HepG2 (cell line): ENCODE measurements around the gene WDR11. TPM values are rescaled to one million over a fixed set of nuclear protein-coding genes. Genes with fewer than 3 reads are reported as not detected.

Experiments
- AHDC1 ChIP-seq: sonication (generic); formaldehyde crosslinking; IDR thresholded peaks from 2 replicates; pipeline ENCODE4 v1.5.1; 2020; ENCODE audit warnings: mild to moderate bottlenecking, missing genetic modification reagents, borderline replicate concordance
- CENPT ChIP-seq: sonication (generic); formaldehyde crosslinking; IDR thresholded peaks from 2 replicates; pipeline ENCODE4 v1.8.0; 2022; ENCODE audit warnings: low read depth, mild to moderate bottlenecking, moderate library complexity, missing genetic modification reagents
- FOXP4 ChIP-seq: sonication (generic); formaldehyde crosslinking; IDR thresholded peaks from 2 replicates; pipeline ENCODE4 v1.4.0; 2020; ENCODE audit warnings: missing genetic modification reagents
- MATR3 ChIP-seq: sonication (generic); formaldehyde crosslinking; IDR thresholded peaks from 2 replicates; pipeline ENCODE4 v1.4.0; 2020; ENCODE audit warnings: missing genetic modification reagents
- TOE1 ChIP-seq: sonication (generic); formaldehyde crosslinking; IDR thresholded peaks from 2 replicates; pipeline ENCODE4 v1.4.0; 2020; ENCODE audit warnings: mild to moderate bottlenecking, missing genetic modification reagents
- YEATS4 ChIP-seq: sonication (generic); formaldehyde crosslinking; IDR thresholded peaks from 2 replicates; pipeline ENCODE4 v1.4.0; 2020; ENCODE audit warnings: missing genetic modification reagents, borderline replicate concordance
- ZBTB7A ChIP-seq: sonication (generic); formaldehyde crosslinking; IDR thresholded peaks from 2 replicates; pipeline ENCODE4 v1.8.0; 2022; ENCODE audit warnings: mild to moderate bottlenecking, missing genetic modification reagents
- ZFP41 ChIP-seq: sonication (generic); formaldehyde crosslinking; IDR thresholded peaks from 2 replicates; pipeline ENCODE4 v1.4.0; 2020; ENCODE audit warnings: mild to moderate bottlenecking, missing genetic modification reagents, borderline replicate concordance
- ZNF292 ChIP-seq: sonication (generic); formaldehyde crosslinking; IDR thresholded peaks from 2 replicates; pipeline ENCODE4 v1.8.1; 2022; ENCODE audit warnings: mild to moderate bottlenecking, low read depth, missing genetic modification reagents, borderline replicate concordance
- ZNF329 ChIP-seq: sonication (generic); formaldehyde crosslinking; IDR thresholded peaks from 2 replicates; pipeline ENCODE4 v1.9.0; 2021; ENCODE audit warnings: low read depth, mild to moderate bottlenecking, missing genetic modification reagents
- ZNF431 ChIP-seq: sonication (generic); formaldehyde crosslinking; IDR thresholded peaks from 2 replicates; pipeline ENCODE4 v1.9.0; 2022; ENCODE audit warnings: missing genetic modification reagents, low read depth, mild to moderate bottlenecking, borderline replicate concordance
- ZNF577 ChIP-seq: sonication (generic); formaldehyde crosslinking; IDR thresholded peaks from 2 replicates; pipeline ENCODE4 v1.4.0; 2020; ENCODE audit warnings: mild to moderate bottlenecking, low read depth, missing genetic modification reagents, borderline replicate concordance
- ZNF607 ChIP-seq: sonication (generic); formaldehyde crosslinking; IDR thresholded peaks from 2 replicates; pipeline ENCODE4 v1.5.1; 2020; ENCODE audit warnings: missing genetic modification reagents, mild to moderate bottlenecking, borderline replicate concordance
- ZNF7 ChIP-seq: IDR thresholded peaks from 2 replicates; pipeline ENCODE4 v1.6.1; 2016; ENCODE audit warnings: missing biosample characterization, missing genetic modification reagents
- polyA plus RNA-seq, 8 experiments: library from polyadenylated mRNA; depleted of rRNA in 3 of 8; stranded (reverse) in 7 of 8; unstranded in 1 of 8; fragments of >200 nt; fragmentation: Illumina TruSeq in 4 of 8; extraction: Trizol in 4 of 8; gene quantifications; 2 replicates each; pipeline versions ENCODE4 v1.2.1 to v1.2.3, GENCODE V29; 2011 to 2016; ENCODE audit warnings: low read depth in 4 of 8, missing spikeins in 1 of 8, mixed read lengths in 1 of 8; ENCODE audit not compliant: insufficient read depth in 1 of 8
- total RNA-seq, 5 experiments: library from RNA; depleted of rRNA; stranded (reverse); fragments of >200 nt; fragmentation: Illumina TruSeq; extraction: Trizol; gene quantifications; 2 replicates each; pipeline ENCODE4 v1.2.3, GENCODE V29; 2016; ENCODE audit warnings: low read depth in 1 of 5
- TF ChIP-seq, protein P1 (sequence below): IDR thresholded peaks from 2 replicates; pipeline ENCODE4 v1.6.1; 2018; ENCODE audit warnings: missing genetic modification reagents
- TF ChIP-seq, protein P2 (sequence below): IDR thresholded peaks from 2 replicates; pipeline ENCODE4 v1.6.1; 2016; ENCODE audit warnings: control low read depth

The WDR11 gene
- total and polyA plus RNA-seq, 2 of the 13 experiments (the other 11 are each of a cell fraction or from before 2014, with no cell fraction given): 38.0 to 45.2 TPM

GRCh38 chr10:120850911-120851865 lies at the start of gene WDR11 (continued):
- TF ChIP-seq FOXP4 (CRISPR knock-in tag) (peak; percentile 71), ZNF329 (CRISPR knock-in tag) (no peak), AHDC1 (CRISPR knock-in tag) (no peak), ZFP41 (no peak), ZNF577 (CRISPR knock-in tag) (no peak), ZNF7 (CRISPR knock-in tag) (no peak), ZNF607 (CRISPR knock-in tag) (no peak; the same call in none of the 2 replicates), ZBTB7A (CRISPR knock-in tag) (peak; percentile 43; the same call in 1 of the 2 replicates), ZNF292 (CRISPR knock-in tag) (0 out of 2 replicates have a peak, but pooled peaks have one; percentile 46), ZNF431 (CRISPR knock-in tag) (peak; percentile 80; the same call in 1 of the 2 replicates), TOE1 (no peak), YEATS4 (peak; percentile 99), MATR3 (CRISPR knock-in tag) (no peak), CENPT (CRISPR knock-in tag) (no peak)
- TF ChIP-seq, protein P1, sequence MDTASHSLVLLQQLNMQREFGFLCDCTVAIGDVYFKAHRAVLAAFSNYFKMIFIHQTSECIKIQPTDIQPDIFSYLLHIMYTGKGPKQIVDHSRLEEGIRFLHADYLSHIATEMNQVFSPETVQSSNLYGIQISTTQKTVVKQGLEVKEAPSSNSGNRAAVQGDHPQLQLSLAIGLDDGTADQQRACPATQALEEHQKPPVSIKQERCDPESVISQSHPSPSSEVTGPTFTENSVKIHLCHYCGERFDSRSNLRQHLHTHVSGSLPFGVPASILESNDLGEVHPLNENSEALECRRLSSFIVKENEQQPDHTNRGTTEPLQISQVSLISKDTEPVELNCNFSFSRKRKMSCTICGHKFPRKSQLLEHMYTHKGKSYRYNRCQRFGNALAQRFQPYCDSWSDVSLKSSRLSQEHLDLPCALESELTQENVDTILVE: peak; percentile 96
- TF ChIP-seq, protein P2, sequence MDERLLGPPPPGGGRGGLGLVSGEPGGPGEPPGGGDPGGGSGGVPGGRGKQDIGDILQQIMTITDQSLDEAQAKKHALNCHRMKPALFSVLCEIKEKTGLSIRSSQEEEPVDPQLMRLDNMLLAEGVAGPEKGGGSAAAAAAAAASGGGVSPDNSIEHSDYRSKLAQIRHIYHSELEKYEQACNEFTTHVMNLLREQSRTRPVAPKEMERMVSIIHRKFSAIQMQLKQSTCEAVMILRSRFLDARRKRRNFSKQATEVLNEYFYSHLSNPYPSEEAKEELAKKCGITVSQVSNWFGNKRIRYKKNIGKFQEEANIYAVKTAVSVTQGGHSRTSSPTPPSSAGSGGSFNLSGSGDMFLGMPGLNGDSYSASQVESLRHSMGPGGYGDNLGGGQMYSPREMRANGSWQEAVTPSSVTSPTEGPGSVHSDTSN (CRISPR knock-in tag): no peak
